Neutrophil (primary cell): ENCODE measurements around the gene CFL2.
A peak's percentile ranks its signal among the peaks of the same experiment; 100 is the strongest.

Experiments
- H3K27ac ChIP-seq: fragments of 200-600 bp; sonication (generic); 2 replicates; pipeline ENCODE4 v1.5.1; 2016; ENCODE audit warnings: mild to moderate bottlenecking, moderate library complexity
- H3K27me3 ChIP-seq: fragments of 200-600 bp; sonication (generic); 2 replicates; pipeline ENCODE4 v1.6.0; 2016; ENCODE audit warnings: mild to moderate bottlenecking
- H3K36me3 ChIP-seq: fragments of 200-600 bp; sonication (generic); 2 replicates; pipeline ENCODE4 v1.5.1; 2017
- H3K4me1 ChIP-seq, 2 experiments: fragments of 200-600 bp in 1 of 2; sonication (generic) in 1 of 2; 1 replicate in 1 of 2; 2 replicates in 1 of 2; pipeline versions ENCODE4 v1.5.1 to v1.6.1; 2013 to 2016; ENCODE audit warnings: low read depth in 1 of 2, low read length in 1 of 2, mild to moderate bottlenecking in 1 of 2, moderate library complexity in 1 of 2; ENCODE audit not compliant: control insufficient read depth in 1 of 2, insufficient read depth in 1 of 2
- H3K4me3 ChIP-seq, 2 experiments: fragments of 200-600 bp in 1 of 2; sonication (generic) in 1 of 2; 1 replicate in 1 of 2; 2 replicates in 1 of 2; pipeline ENCODE4 v1.5.1; 2013 to 2016; ENCODE audit warnings: low read depth in 1 of 2, low read length in 1 of 2, mild to moderate bottlenecking in 1 of 2, moderate library complexity in 1 of 2
- H3K9me3 ChIP-seq: fragments of 200-600 bp; sonication (generic); 2 replicates; pipeline ENCODE4 v1.5.1; 2016
- CTCF ChIP-seq: fragments of 200-600 bp; sonication (generic); IDR thresholded peaks from 2 replicates; pipeline ENCODE4 v1.5.1; 2016; ENCODE audit warnings: antibody characterized with exemption

Gene CFL2

GRCh38 chr14:34732802-34733201 is 18.4 kb upstream of the CFL2 start:
- Histone ChIP-seq H3K9me3 (no peaks in the 10 kb centered on the region), H3K36me3 (no peaks in the 10 kb centered on the region)

GRCh38 chr14:34723867-34724266 is 9.5 kb upstream of the CFL2 start:
- Histone ChIP-seq H3K4me3 (no peak overlapping the region), H3K27ac (no peak overlapping the region), H3K36me3 (no peaks in the 10 kb centered on the region), H3K27me3 (peaks cover 8% of the 10 kb centered on the region), H3K9me3 (no peaks in the 10 kb centered on the region), H3K4me1 (no peaks in the 10 kb centered on the region)
- no peak for TF ChIP-seq CTCF

More at GRCh38 chr14:34732802-34733201, 18.4 kb upstream of the CFL2 start:
- Histone ChIP-seq H3K4me3 (no peak overlapping the region), H3K4me1 (no peaks in the 10 kb centered on the region), H3K27ac (no peak overlapping the region), H3K27me3 (no peaks in the 10 kb centered on the region)
- TF ChIP-seq CTCF, result no peak

- Histone ChIP-seq H3K36me3 (no peaks in the 10 kb centered on the region), H3K4me3 (no peak overlapping the region), H3K4me1 (no peaks in the 10 kb centered on the region), H3K27ac (no peak overlapping the region), H3K27me3 (peaks cover 8% of the 10 kb centered on the region), H3K9me3 (no peaks in the 10 kb centered on the region)
- peak; percentile 65 for TF ChIP-seq CTCF
These were observed 8.5 kb upstream of the CFL2 start for GRCh38 chr14:34722723-34723545.

GRCh38 chr14:34721129-34721528 is 6.7 kb upstream of the CFL2 start:
- H3K9me3 ChIP-seq, result no peaks in the 10 kb centered on the region
- H3K36me3 ChIP-seq, result no peaks in the 10 kb centered on the region
- TF ChIP-seq CTCF, result no peak
- H3K4me1 ChIP-seq, result no peaks in the 10 kb centered on the region
- H3K27ac ChIP-seq, result no peak overlapping the region
- no peak overlapping the region for H3K4me3 ChIP-seq
- peaks cover 9% of the 10 kb centered on the region for H3K27me3 ChIP-seq

GRCh38 chr14:34718750-34719304 is 4.4 kb upstream of the CFL2 start:
- no peak for TF ChIP-seq CTCF
- Histone ChIP-seq H3K4me3 (no peak overlapping the region), H3K9me3 (no peaks in the 10 kb centered on the region), H3K4me1 (peaks cover 10 to 15% of the 10 kb centered on the region in 2 experiments), H3K36me3 (no peaks in the 10 kb centered on the region), H3K27me3 (peaks cover 17% of the 10 kb centered on the region), H3K27ac (no peak overlapping the region)
